H9 (cell line): Measurements from ENCODE around the gene DKK3. TPM values are rescaled to one million over a fixed set of nuclear protein-coding genes. Genes with fewer than 3 reads are reported as not detected.

Experiments
- DNase-seq: peaks from one replicate; pipeline ENCODE4 v3.0.0-alpha.2; 2017
- H2AFZ ChIP-seq: one replicate; pipeline ENCODE4 v1.6.1; 2013; ENCODE audit warnings: mild to moderate bottlenecking, low read length, control low read depth, moderate library complexity
- H2AK5ac ChIP-seq: 2 replicates; pipeline ENCODE4 v1.6.1; 2013; ENCODE audit warnings: low read length, control low read depth, mixed read lengths; ENCODE audit not compliant: insufficient read length
- H2BK120ac ChIP-seq: one replicate; pipeline ENCODE4 v1.6.1; 2013; ENCODE audit warnings: low read depth, mild to moderate bottlenecking, low read length, control low read depth, inconsistent platforms; ENCODE audit not compliant: poor library complexity, severe bottlenecking
- H2BK12ac ChIP-seq: 2 replicates; pipeline ENCODE4 v1.6.1; 2013; ENCODE audit warnings: low read length, control low read depth, mixed read lengths, low read depth; ENCODE audit not compliant: insufficient read length
- H2BK15ac ChIP-seq: 2 replicates; pipeline ENCODE4 v1.6.1; 2013; ENCODE audit warnings: low read depth, low read length, control low read depth
- H2BK20ac ChIP-seq: one replicate; pipeline ENCODE4 v1.6.1; 2013; ENCODE audit warnings: low read depth, mild to moderate bottlenecking, low read length, control low read depth, inconsistent platforms; ENCODE audit not compliant: poor library complexity, severe bottlenecking
- H2BK5ac ChIP-seq: 2 replicates; pipeline ENCODE4 v1.6.1; 2013; ENCODE audit warnings: low read length, control low read depth, mixed read lengths; ENCODE audit not compliant: insufficient read length
- H3K14ac ChIP-seq: 2 replicates; pipeline ENCODE4 v1.6.1; 2013; ENCODE audit warnings: low read length, control low read depth; ENCODE audit not compliant: insufficient read depth
- H3K18ac ChIP-seq: 2 replicates; pipeline ENCODE4 v1.6.1; 2013; ENCODE audit warnings: low read depth, mild to moderate bottlenecking, mixed read lengths, low read length, control low read depth; ENCODE audit not compliant: insufficient read length
- H3K23ac ChIP-seq: 2 replicates; pipeline ENCODE4 v1.6.1; 2013; ENCODE audit warnings: low read length, control low read depth, mixed read lengths, low read depth; ENCODE audit not compliant: insufficient read length
- H3K23me2 ChIP-seq: 2 replicates; pipeline ENCODE4 v1.6.1; 2013; ENCODE audit warnings: low read depth, mild to moderate bottlenecking, mixed read lengths, low read length, control low read depth; ENCODE audit not compliant: insufficient read length, poor library complexity, severe bottlenecking
- H3K27ac ChIP-seq: 2 replicates; pipeline ENCODE4 v1.5.1; 2013; ENCODE audit warnings: low read length, control low read depth, mixed read lengths, low read depth; ENCODE audit not compliant: insufficient read length
- H3K27me3 ChIP-seq: 2 replicates; pipeline ENCODE4 v1.6.1; 2013; ENCODE audit warnings: low read length, control low read depth, inconsistent platforms; ENCODE audit not compliant: insufficient read depth
- H3K4ac ChIP-seq: 2 replicates; pipeline ENCODE4 v1.6.1; 2013; ENCODE audit warnings: low read depth, mild to moderate bottlenecking, control low read depth, inconsistent platforms, low read length, moderate library complexity
- H3K4me1 ChIP-seq: 2 replicates; pipeline ENCODE4 v1.6.1; 2013; ENCODE audit warnings: low read length, control low read depth, inconsistent platforms; ENCODE audit not compliant: insufficient read depth
- H3K4me2 ChIP-seq: 2 replicates; pipeline ENCODE4 v1.6.1; 2013; ENCODE audit warnings: low read length, control low read depth, mixed read lengths; ENCODE audit not compliant: insufficient read length, insufficient read depth
- H3K56ac ChIP-seq: 2 replicates; pipeline ENCODE4 v1.6.1; 2013; ENCODE audit warnings: low read depth, mild to moderate bottlenecking, mixed read lengths, low read length, control low read depth; ENCODE audit not compliant: insufficient read length
- H3K79me1 ChIP-seq: 2 replicates; pipeline ENCODE4 v1.6.1; 2013; ENCODE audit warnings: low read depth, mild to moderate bottlenecking, moderate library complexity, low read length, control low read depth, inconsistent platforms; ENCODE audit not compliant: insufficient read depth, poor library complexity, severe bottlenecking
- H3K79me2 ChIP-seq: 2 replicates; pipeline ENCODE4 v1.6.1; 2013; ENCODE audit warnings: low read length, control low read depth, inconsistent platforms; ENCODE audit not compliant: insufficient read depth
- H3K9ac ChIP-seq: 2 replicates; pipeline ENCODE4 v1.6.1; 2013; ENCODE audit warnings: low read length, control low read depth, mixed read lengths; ENCODE audit not compliant: insufficient read length; ENCODE audit errors: extremely low read depth
- H3K9me3 ChIP-seq: one replicate; pipeline ENCODE4 v1.6.1; 2013; ENCODE audit warnings: low read depth, low read length, inconsistent platforms; ENCODE audit not compliant: control insufficient read depth
- H3T11ph ChIP-seq: one replicate; pipeline ENCODE4 v1.6.1; 2013; ENCODE audit warnings: mild to moderate bottlenecking, low read length, control low read depth, inconsistent platforms
- H4K20me1 ChIP-seq: one replicate; pipeline ENCODE4 v1.6.1; 2013; ENCODE audit not compliant: control insufficient read depth, insufficient read length, insufficient read depth
- H4K5ac ChIP-seq: 2 replicates; pipeline ENCODE4 v1.6.1; 2013; ENCODE audit warnings: low read depth, mild to moderate bottlenecking, mixed read lengths, low read length, control low read depth; ENCODE audit not compliant: insufficient read length
- H4K8ac ChIP-seq: replicated peaks from 2 replicates; pipeline ENCODE4 v1.6.1; 2013; ENCODE audit warnings: low read length, control low read depth, mixed read lengths, low read depth; ENCODE audit not compliant: insufficient read length
- H4K91ac ChIP-seq: 2 replicates; pipeline ENCODE4 v1.6.1; 2013; ENCODE audit warnings: low read depth, mild to moderate bottlenecking, moderate library complexity, mixed read lengths, low read length, control low read depth; ENCODE audit not compliant: insufficient read length
- H3K27ac Mint-ChIP-seq, 3 experiments: 2 replicates in 2 of 3; 3 replicates in 1 of 3; pipeline ENCODE4 v1.8.0; 2020 to 2021; ENCODE audit warnings: mixed read lengths in 3 of 3, mild to moderate bottlenecking in 1 of 3, moderate library complexity in 1 of 3
- H3K27me3 Mint-ChIP-seq: 2 replicates; pipeline ENCODE4 v1.8.0; 2021; ENCODE audit warnings: low read depth, mild to moderate bottlenecking, moderate library complexity, mixed read lengths
- H3K36me3 Mint-ChIP-seq, 3 experiments: 2 replicates in 2 of 3; 3 replicates in 1 of 3; pipeline ENCODE4 v1.8.0; 2020 to 2021; ENCODE audit warnings: low read depth in 3 of 3, mixed read lengths in 3 of 3; ENCODE audit not compliant: insufficient read depth in 1 of 3
- H3K4me1 Mint-ChIP-seq, 2 experiments: 2 replicates each; pipeline ENCODE4 v1.8.0; 2020; ENCODE audit warnings: mixed read lengths in 2 of 2
- H3K4me3 Mint-ChIP-seq, 2 experiments: 2 replicates in 1 of 2; 3 replicates in 1 of 2; pipeline ENCODE4 v1.8.0; 2020 to 2021; ENCODE audit warnings: mild to moderate bottlenecking in 2 of 2, mixed read lengths in 2 of 2, moderate library complexity in 1 of 2
- H3K9me3 Mint-ChIP-seq, 2 experiments: 2 replicates in 1 of 2; 3 replicates in 1 of 2; pipeline ENCODE4 v1.8.0; 2020; ENCODE audit warnings: mild to moderate bottlenecking in 2 of 2, mixed read lengths in 2 of 2, moderate library complexity in 1 of 2
- total RNA-seq: library from RNA; stranded (reverse); gene quantifications from 2 replicates; pipeline ENCODE4 v1.2.1, GENCODE V29; 2021
- TF ChIP-seq, protein P1 (sequence below): fragments of 200-600 bp; sonication (generic); conservative IDR thresholded peaks from 3 replicates; pipeline ENCODE4 v1.8.0; 2021; ENCODE audit warnings: antibody characterized with exemption, mild to moderate bottlenecking

The DKK3 gene
- total RNA-seq, 1 experiment from 2014 or later: 17.1 TPM

DNA sequence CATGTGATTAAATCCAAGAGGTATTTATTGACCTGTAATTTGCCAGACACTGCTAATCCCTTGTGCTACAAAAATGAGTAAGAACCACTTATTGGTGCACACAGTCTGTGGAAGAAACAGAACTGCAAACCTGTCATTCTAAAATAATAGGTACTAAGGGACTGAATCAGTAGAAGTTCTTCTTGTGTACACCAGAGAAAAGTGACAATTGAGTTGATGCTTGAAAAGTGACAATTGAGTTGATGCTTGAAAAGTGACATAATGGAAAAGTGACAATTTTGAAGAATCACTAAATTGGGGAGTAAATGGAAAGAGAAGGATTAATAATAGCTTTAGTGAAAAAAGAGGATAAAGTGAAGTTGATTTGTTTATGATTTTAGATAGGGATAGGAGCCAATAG is 56.4 kb downstream of the DKK3 start:
- Mint-ChIP-seq H3K4me3 (no peak overlapping the region), H3K36me3 (peaks cover 6 to 46% (median 46%) of the 10 kb centered on the region in 3 experiments; a peak in 6 of 7 replicates), H3K27ac (no peak overlapping the region), H3K27me3 (no peaks in the 10 kb centered on the region), H3K4me1 (no peaks in the 10 kb centered on the region), H3K9me3 (no peaks in the 10 kb centered on the region)
- no peak overlapping the region for H3T11ph ChIP-seq
- H2BK5ac ChIP-seq: no peak overlapping the region
- no peaks in the 10 kb centered on the region for H3K9me3 ChIP-seq
- no peak overlapping the region for H2BK15ac ChIP-seq
- H3K4ac ChIP-seq: no peak overlapping the region
- H3K23ac ChIP-seq: no peak overlapping the region
- no peaks in the 10 kb centered on the region for H3K79me2 ChIP-seq
- H2AK5ac ChIP-seq: no peak overlapping the region
- no peak overlapping the region for H2AFZ ChIP-seq
- no peak overlapping the region for H2BK120ac ChIP-seq
- no peak overlapping the region for H4K91ac ChIP-seq
- no peak overlapping the region for H2BK12ac ChIP-seq
- no peak overlapping the region for H3K4me2 ChIP-seq
- no peaks in the 10 kb centered on the region for H3K79me1 ChIP-seq
- no peaks in the 10 kb centered on the region for H3K4me1 ChIP-seq
- no peak overlapping the region for H3K9ac ChIP-seq
- TF ChIP-seq, protein P1, sequence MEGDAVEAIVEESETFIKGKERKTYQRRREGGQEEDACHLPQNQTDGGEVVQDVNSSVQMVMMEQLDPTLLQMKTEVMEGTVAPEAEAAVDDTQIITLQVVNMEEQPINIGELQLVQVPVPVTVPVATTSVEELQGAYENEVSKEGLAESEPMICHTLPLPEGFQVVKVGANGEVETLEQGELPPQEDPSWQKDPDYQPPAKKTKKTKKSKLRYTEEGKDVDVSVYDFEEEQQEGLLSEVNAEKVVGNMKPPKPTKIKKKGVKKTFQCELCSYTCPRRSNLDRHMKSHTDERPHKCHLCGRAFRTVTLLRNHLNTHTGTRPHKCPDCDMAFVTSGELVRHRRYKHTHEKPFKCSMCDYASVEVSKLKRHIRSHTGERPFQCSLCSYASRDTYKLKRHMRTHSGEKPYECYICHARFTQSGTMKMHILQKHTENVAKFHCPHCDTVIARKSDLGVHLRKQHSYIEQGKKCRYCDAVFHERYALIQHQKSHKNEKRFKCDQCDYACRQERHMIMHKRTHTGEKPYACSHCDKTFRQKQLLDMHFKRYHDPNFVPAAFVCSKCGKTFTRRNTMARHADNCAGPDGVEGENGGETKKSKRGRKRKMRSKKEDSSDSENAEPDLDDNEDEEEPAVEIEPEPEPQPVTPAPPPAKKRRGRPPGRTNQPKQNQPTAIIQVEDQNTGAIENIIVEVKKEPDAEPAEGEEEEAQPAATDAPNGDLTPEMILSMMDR: no peak
- DNase-seq: no peak
- H4K20me1 ChIP-seq: no peaks in the 10 kb centered on the region
- H3K18ac ChIP-seq: no peak overlapping the region
- H3K14ac ChIP-seq: no peak overlapping the region
- no peaks in the 10 kb centered on the region for H3K23me2 ChIP-seq
- H4K8ac ChIP-seq: no peak overlapping the region
- no peaks in the 10 kb centered on the region for H3K27me3 ChIP-seq
- H2BK20ac ChIP-seq: no peak overlapping the region
- H3K27ac ChIP-seq: no peak overlapping the region
- H4K5ac ChIP-seq: no peak overlapping the region
- no peak overlapping the region for H3K56ac ChIP-seq
